ENCODE measurements around the gene TSEN54.

TSEN54 gene

GRCh38 chr17:75504347-75505151 lies 11.8 kb upstream of the TSEN54 start:
- no peak for DNase-seq

- no peak for DNase-seq
Measured at GRCh38 chr17:75505152-75505409, 11.2 kb upstream of the TSEN54 start.

- DNase-seq: no peak
Measured at GRCh38 chr17:75505640-75506039, 10.7 kb upstream of the TSEN54 start.

GRCh38 chr17:75506134-75506533 lies 10.2 kb upstream of the TSEN54 start:
- no peak for DNase-seq

- DNase-seq: no peak
Measured at GRCh38 chr17:75506888-75507287, 9.4 kb upstream of the TSEN54 start.

GRCh38 chr17:75507733-75508719 lies 8.3 kb upstream of the TSEN54 start:
- no peak for DNase-seq

GRCh38 chr17:75508931-75509361 lies 7.4 kb upstream of the TSEN54 start:
- DNase-seq: no peak

GRCh38 chr17:75509528-75510258 lies 6.6 kb upstream of the TSEN54 start:
- DNase-seq: no peak

- DNase-seq: no peak
Measured at GRCh38 chr17:75511270-75511609, 5.1 kb upstream of the TSEN54 start.

- DNase-seq: no peak
Measured at GRCh38 chr17:75511610-75512575, 4.4 kb upstream of the TSEN54 start.

- no peak for DNase-seq
Measured at GRCh38 chr17:75512926-75513640, 3.2 kb upstream of the TSEN54 start.

- DNase-seq: no peak
Measured at GRCh38 chr17:75513641-75514000, 2.7 kb upstream of the TSEN54 start.

- DNase-seq: no peak
Measured at GRCh38 chr17:75514299-75514918, 1.9 kb upstream of the TSEN54 start.

GRCh38 chr17:75514919-75515495 lies 1.3 kb upstream of the TSEN54 start:
- DNase-seq: no peak

- peak; percentile 71 for DNase-seq
Measured at GRCh38 chr17:75515496-75516254, 653 bp upstream of the TSEN54 start, which contains the start of gene CASKIN2. Gene CASKIN2 (minus strand): TSS chr17:75515537. CDS start chr17:75513804, 1,733 bp downstream.

GRCh38 chr17:75516619-75517296 lies 430 bp downstream of the TSEN54 start:
- no peak for DNase-seq

- no peak for DNase-seq
Measured at GRCh38 chr17:75517297-75517865, 1.1 kb downstream of the TSEN54 start.

GRCh38 chr17:75518201-75518600 lies 1.9 kb downstream of the TSEN54 start:
- DNase-seq: no peak

Data from activated T-cell treated with anti-CD3 and anti-CD28 coated beads for 4 hours (primary cell).